ENCODE data around the gene TP63. TPM values are rescaled to one million over a fixed set of nuclear protein-coding genes. Genes with fewer than 3 reads are reported as not detected.

TP63 gene
- polyA plus RNA-seq, 3 donors: not detected

GRCh38 chr3:189685291-189685690, 54.1 kb downstream of the TP63 start:
- Mint-ChIP-seq H3K4me1 (no peaks in the 10 kb centered on the region), H3K27me3 (ENCODE audit: low read depth in 3 of 3) (peaks cover 0 to 2% (median 1%) of the 10 kb centered on the region in 3 donors), H3K9me3 (peaks cover 0 to 3% (median under 1%) of the 10 kb centered on the region in 7 donors), H3K4me3 (no peak overlapping the region), H3K27ac (no peak overlapping the region), H3K36me3 (no peaks in the 10 kb centered on the region)
- intact Hi-C loops (cut with micrococcal nuclease): no loop called here
- Histone ChIP-seq H4K20me1 (ENCODE audit: insufficient read depth, low read length) (no peaks in the 10 kb centered on the region), H3K27me3 (ENCODE audit: control insufficient read depth in 2 of 2, insufficient read depth in 2 of 2, low read length in 2 of 2) (no peaks in the 10 kb centered on the region), H3K9ac (ENCODE audit: insufficient read depth, low read length, poor library complexity, severe bottlenecking) (no peak overlapping the region), H3K9me3 (replicated peaks in 1 of 2; ENCODE audit: control insufficient read depth in 1 of 2, insufficient read depth in 1 of 2, low read length in 2 of 2) (no peaks in the 10 kb centered on the region), H3K27ac (ENCODE audit: low read depth in 1 of 2, low read length in 2 of 2) (no peak overlapping the region), H3K4me1 (ENCODE audit: control insufficient read depth in 1 of 2, insufficient read depth in 2 of 2, low read length in 2 of 2) (no peaks in the 10 kb centered on the region), H3K79me2 (ENCODE audit: insufficient read depth, low read length) (no peaks in the 10 kb centered on the region), H3K36me3 (replicated peaks in 1 of 2; ENCODE audit: control insufficient read depth in 1 of 2, insufficient read depth in 2 of 2, low read length in 2 of 2) (no peaks in the 10 kb centered on the region), H2AFZ (ENCODE audit: insufficient read depth, low read depth, low read length, poor library complexity, severe bottlenecking) (no peak overlapping the region), H3K4me3 (replicated peaks in 1 of 3; ENCODE audit: low read depth in 2 of 3, low read length in 3 of 3) (no peak overlapping the region), H3K4me2 (replicated peaks; ENCODE audit: extremely low read depth, low read length, poor library complexity, severe bottlenecking) (no peak overlapping the region)
- WGBS (ENCODE audit: insufficient coverage): no CpG with 5 or more reads among the region's 1 CpG
- DNase-seq: no peak
- TF ChIP-seq CTCF (IDR thresholded peaks at IDR 0.05): no peak

- Mint-ChIP-seq H3K27ac (no peak overlapping the region), H3K27me3 (ENCODE audit: low read depth in 3 of 3) (peaks cover 0 to 2% (median 1%) of the 10 kb centered on the region in 3 donors), H3K4me1 (no peaks in the 10 kb centered on the region), H3K36me3 (no peaks in the 10 kb centered on the region), H3K9me3 (peaks cover 0 to 3% (median 0%) of the 10 kb centered on the region in 7 donors), H3K4me3 (no peak overlapping the region)
- Histone ChIP-seq H4K20me1 (ENCODE audit: insufficient read depth, low read length) (no peaks in the 10 kb centered on the region), H3K79me2 (ENCODE audit: insufficient read depth, low read length) (no peaks in the 10 kb centered on the region), H3K9ac (ENCODE audit: insufficient read depth, low read length, poor library complexity, severe bottlenecking) (no peak overlapping the region), H2AFZ (ENCODE audit: insufficient read depth, low read depth, low read length, poor library complexity, severe bottlenecking) (no peak overlapping the region), H3K9me3 (replicated peaks in 1 of 2; ENCODE audit: control insufficient read depth in 1 of 2, insufficient read depth in 1 of 2, low read length in 2 of 2) (no peaks in the 10 kb centered on the region), H3K4me2 (replicated peaks; ENCODE audit: extremely low read depth, low read length, poor library complexity, severe bottlenecking) (no peak overlapping the region), H3K4me3 (replicated peaks in 1 of 3; ENCODE audit: low read depth in 2 of 3, low read length in 3 of 3) (no peak overlapping the region), H3K27me3 (ENCODE audit: control insufficient read depth in 2 of 2, insufficient read depth in 2 of 2, low read length in 2 of 2) (no peaks in the 10 kb centered on the region), H3K4me1 (ENCODE audit: control insufficient read depth in 1 of 2, insufficient read depth in 2 of 2, low read length in 2 of 2) (no peaks in the 10 kb centered on the region), H3K27ac (ENCODE audit: low read depth in 1 of 2, low read length in 2 of 2) (no peak overlapping the region), H3K36me3 (replicated peaks in 1 of 2; ENCODE audit: control insufficient read depth in 1 of 2, insufficient read depth in 2 of 2, low read length in 2 of 2) (no peaks in the 10 kb centered on the region)
- intact Hi-C loops (cut with micrococcal nuclease): no loop called here
- no peak for TF ChIP-seq CTCF (IDR thresholded peaks at IDR 0.05)
- WGBS (ENCODE audit: insufficient coverage): no CpG with 5 or more reads among the region's 2 CpGs
- DNase-seq: no peak
These were observed 54.7 kb downstream of the TP63 start for GRCh38 chr3:189685860-189686259.

All from CD14-positive monocyte (primary cell).